HG02798 (cell line): ENCODE data around the gene UAP1L1.

Experiments
- ATAC-seq: cut with Tn5 transposase; IDR thresholded peaks from one replicate; pipeline ENCODE4 v1.9.1; 2021; ENCODE audit warnings: mild to moderate bottlenecking; ENCODE audit not compliant: unreplicated experiment, poor library complexity

UAP1L1 gene

DNA sequence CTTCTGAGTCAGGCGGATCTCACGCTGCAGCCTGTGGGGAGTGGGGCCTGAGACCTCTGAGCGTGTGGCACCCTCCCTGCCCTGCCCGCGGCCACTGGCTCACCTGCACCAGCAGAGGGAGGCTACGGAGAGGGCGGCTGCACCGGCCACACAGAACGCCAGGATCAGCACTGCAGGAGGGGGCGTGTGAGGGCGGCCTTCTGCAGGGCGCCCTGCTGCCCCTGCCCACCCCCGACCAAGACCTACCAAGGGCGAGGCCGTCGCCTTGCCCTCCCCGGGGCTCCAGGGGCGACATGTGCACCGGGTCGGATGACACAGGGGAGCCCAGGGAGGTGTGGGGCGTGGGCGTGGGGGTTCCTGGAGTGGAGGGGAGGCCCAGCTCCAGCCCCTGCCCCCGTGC, 36.7 kb upstream of the UAP1L1 start:
- ATAC-seq: no peak

DNA sequence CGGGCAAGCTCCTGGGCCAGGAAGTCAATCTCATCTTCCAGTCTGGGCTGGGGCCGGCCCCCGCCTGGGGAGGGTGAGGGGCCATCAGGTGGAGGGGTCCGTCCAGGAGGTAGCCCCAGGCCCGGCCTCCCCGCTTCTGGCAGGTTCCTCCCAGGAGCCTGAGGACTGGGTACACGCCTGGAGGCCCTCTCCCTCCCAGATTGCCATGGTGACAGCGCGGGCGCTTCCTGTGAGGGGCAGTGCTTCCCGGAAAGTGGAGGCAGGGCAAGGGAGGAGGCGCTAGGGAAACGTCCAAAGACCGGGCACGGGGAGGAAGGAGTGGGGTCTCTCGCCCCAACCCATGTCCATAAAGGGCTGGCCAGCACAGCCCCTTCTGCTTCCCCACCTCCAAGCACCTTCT, 36.2 kb upstream of the UAP1L1 start:
- no peak for ATAC-seq

DNA sequence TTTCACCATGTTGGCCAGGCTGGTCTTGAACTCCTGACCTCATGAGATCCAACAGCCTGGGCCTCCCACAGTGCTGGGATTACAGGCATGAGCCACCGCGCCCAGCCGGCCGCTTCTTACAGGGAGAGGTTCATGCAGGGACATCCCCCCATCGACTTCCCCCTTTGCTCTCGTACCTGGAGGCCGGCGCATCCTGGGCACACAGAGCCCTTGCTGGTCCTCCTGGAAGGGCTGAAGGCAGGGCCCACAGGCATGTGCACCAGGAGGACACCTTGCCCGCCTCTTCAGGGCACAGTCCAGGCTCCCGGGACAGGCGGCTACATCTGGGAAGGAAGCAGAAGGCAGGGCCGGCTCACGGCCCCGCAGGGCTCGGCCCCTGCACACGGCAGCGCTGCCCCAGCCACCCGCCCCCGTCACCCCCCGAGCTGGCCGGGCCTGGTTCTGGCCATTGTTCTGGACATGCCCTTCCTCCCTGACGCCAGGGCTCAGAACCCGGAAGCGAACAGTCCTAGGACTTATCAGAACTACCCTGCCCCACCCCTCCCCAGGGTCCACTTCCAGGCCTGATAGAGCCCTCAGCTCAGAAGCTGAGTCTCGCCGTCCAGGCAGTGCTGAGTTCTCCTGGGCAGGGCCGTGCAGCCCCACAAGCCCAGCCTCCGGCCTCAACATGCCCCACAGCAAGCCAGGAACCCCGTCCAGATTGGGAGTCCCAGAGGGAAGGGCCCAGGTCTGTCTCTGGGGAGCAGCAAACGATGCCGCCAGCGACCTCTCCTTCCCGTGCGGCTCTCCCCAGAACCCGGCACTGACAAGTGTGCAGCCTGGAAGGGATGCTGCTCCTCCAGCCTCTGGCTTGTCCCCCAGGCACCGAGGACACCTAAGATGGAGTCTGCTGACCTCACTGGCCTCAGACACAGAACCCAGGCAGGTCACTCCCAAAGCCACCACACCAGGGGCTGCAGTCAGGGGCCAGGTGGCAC, 34.3 kb upstream of the UAP1L1 start:
- no peak for ATAC-seq

DNA sequence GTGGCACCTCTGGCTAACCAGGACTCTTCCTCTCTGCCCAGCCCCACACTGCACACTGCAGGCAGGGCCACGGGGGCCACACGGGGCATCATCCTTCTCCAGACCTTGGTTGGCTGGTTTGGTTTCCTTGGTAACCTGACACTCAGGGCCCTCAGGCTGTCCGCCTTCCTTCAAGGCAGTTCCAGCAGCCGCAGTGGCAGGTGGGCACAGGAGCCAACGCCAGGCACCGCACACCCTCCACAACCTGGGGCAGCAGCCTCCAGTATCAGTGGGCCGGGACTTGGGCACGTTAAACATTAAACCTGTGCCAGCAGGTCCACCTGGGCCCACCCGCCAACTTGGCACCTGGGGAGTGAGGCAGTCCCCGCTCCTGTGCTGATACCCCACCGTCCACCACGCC, 33.3 kb upstream of the UAP1L1 start:
- no peak for ATAC-seq

DNA sequence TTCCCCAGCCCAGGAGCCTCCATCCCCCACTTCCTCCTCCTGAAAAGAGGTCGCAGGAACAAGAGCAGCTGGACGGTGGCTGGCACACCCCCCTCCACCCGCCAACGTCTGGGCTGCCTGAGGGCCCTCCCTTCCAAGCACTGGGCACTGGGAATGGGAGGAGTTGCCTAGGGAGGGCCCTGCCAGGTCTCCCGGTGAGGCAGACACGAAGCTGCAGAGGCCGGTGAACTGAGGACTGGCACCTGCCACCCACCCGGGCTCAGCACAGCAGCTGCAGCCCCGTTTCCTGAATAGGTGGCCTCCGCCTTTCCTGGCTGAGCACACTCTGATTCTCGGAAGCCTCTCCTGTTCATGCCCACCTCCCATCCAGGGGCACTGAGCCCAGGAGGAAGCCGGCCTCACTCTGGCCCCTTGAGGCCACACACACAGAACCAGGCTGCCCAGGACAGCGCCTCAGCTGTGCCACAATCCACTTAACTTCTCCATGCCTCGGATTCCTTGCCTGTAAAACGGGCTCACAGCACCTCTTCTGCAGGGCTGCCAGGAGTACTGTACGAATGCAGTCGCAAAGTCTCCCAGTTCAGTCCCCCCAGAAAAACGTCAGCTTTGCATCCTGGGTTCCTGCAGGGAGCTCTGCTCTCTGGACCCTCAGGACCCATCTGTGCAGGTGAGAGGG, 32.7 kb upstream of the UAP1L1 start:
- no peak for ATAC-seq

DNA sequence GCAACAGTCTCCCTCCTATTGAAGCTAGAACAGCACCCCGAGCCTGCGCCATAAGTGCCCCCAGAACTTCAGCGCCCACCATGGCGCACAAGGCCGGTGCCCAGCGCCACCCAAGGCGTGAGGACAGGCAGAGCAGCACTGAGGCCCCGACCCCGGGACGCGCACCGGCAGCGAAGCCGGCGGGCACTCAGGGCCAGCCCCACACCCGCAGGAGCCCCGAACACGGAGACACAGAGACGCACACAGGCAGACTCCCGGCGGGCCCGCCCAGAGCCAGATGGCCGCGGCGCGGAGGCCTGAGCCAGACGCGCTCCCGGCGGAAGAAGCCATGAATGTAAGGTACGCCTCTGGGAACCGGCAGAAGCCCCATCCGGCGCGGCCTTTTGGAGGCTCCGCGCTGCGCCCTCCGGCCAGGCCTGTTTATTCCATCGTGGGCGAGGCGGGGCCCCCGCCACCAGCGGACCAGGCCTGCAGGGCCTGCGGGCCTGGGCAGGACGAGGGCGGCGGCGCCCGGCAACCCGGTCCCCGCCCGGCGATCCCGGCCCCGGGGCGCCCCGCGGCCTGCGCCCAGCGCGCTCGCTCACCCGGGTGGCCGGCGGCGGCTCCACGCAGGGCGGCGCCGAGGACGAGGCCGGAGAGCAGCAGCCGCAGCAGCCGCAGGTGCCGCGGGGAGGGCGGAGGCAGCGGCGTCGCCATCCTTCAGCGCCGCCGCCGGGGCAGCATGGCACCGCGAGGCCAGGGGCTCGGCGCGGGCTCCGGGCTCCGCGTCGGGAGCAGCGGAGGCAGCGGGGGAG, 31.8 kb upstream of the UAP1L1 start:
- ATAC-seq: no peak

DNA sequence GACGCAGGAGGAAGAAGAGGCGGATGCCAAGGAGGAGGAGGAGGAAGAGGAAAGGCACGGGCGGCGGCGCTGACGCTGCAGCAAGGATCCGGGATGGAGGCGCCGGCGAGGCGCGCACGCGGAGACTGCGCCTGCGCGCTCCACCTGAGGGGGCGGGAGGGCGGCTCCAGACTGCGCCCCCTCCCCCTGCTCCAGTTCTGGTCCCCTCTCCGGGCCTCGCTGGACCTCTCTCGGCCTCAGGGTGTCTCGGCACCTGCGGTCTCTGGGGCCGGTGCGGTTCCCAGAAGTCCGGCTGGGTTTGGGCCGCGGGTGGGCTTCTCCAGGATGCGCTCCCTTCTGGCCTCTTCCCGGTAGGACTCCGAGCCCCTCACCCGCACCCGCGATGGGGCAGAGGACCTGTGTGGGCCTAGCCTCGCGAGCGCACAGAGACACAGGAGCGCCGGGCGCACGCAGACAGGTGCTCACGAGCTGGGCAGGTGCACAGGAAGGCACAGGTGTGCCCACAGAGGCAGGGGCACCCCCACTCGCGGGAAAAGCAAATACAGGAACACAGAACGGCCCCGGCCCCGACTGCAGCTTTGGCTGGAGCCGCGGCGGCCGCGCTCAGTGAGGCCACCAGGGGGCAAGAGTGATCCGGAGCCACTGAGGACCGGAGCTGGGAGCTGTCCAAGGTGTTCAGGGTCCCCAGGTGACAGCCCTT, 31.1 kb upstream of the UAP1L1 start, which contains the start of gene NPDC1:
NPDC1 (minus strand) TSS at position 90 of the 700 bp plus-strand sequence. CDS start 188 bp downstream, outside the sequence.
- peak; percentile 52 for ATAC-seq

DNA sequence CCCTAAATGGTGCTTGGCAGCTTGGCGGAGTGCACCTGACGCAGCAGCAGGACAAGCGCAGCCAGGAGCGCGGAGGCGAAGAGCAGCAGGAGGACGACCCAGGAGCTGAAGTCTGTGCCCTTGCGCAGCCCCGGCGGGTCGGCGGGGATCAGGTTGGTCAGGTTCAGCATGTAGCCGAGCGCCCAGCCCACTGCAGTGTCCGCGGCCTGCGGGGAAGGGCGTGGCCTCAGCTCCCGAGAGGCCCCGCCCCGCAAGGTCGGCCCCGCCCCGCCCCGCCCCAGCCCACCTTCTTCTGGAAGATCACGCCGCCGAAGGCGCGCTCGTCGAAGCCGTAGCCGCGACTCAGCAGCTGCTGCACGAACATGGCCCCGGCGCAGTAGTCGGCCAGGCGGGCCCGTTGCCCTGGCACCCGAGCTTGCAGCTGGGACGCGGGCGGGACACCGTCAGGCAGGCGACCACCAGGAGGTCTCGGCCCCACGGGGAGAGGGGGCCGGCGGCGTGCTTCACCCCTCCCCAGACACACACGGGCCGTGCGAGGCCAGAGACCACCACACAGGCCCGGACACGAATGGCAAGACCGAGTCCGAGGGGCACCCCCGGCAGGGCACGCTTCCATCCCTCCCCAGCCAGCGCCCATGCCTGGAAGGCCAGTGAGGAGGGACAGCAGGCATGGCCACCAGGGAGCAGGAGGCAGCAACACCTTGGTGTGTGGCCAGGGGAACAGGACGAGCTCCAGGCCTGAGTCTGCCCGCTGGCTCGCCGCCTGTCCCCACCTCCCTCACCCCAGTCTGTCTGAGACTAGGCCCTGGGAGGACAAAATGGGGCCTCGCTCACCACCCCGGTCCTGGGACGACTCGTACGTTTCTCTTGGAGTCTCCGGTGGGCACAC, 28.4 kb upstream of the UAP1L1 start:
- ATAC-seq: no peak

DNA sequence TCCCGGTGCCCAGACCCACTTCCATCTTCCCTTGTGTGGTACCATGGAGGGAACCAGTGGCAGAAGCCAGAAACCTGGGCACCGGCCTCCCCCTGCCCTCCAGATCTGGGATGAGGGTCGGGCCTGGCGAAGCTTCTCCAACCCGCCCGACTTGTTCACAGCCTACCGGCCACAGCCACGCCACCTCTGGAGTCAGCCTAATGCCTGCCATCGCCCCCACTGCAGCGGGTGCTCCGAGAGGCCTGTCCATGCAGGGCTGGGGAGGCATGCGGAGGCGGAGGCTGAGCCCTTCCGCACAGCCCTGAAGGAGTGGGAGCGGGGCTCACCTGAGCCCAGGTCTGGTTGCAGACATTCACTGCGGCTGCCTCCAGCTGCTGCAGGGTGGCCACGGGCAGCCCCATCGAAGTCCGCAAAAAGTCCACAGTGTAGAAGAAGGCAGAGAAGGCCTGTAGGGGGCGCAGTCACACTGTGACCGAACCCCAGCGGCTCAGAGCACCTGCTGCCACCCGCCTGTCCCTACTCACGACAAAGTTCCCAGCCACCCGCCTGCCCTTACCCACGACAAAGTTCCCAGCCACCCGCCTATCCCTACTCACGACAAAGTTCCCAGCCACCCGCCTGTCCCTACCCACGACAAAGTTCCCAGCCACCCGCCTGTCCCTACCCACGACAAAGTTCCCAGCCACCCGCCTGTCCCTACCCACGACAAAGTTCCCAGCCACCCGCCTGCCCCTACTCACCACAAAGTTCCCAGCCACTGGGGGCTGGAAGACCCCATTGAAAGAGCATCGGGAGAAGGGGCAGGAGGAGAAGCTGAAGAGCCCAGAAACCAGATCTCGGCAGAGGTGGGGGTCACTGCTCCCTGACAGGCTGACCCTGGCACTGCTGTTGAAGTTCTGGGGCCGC, 27.5 kb upstream of the UAP1L1 start:
- ATAC-seq: no peak

DNA sequence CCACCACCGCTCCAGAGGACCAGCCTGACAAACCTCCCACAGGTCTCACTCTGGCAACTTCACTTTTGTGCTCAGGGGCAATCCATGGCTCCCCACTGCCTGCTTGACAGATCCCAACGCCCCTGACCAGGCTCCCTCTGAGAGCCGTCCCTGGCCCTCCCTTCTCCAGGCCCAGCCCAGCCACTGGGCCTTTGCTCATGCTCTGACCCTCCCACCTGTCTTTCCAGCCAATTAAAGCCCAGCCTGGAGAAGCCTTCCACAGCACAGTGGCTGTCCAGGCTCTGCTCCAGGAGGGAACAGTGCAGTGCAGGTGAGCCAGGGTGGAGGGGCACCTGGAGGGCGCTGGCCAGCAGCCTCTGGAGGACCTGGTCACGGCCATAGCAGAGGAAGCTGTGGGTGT, 26.7 kb upstream of the UAP1L1 start:
- no peak for ATAC-seq

DNA sequence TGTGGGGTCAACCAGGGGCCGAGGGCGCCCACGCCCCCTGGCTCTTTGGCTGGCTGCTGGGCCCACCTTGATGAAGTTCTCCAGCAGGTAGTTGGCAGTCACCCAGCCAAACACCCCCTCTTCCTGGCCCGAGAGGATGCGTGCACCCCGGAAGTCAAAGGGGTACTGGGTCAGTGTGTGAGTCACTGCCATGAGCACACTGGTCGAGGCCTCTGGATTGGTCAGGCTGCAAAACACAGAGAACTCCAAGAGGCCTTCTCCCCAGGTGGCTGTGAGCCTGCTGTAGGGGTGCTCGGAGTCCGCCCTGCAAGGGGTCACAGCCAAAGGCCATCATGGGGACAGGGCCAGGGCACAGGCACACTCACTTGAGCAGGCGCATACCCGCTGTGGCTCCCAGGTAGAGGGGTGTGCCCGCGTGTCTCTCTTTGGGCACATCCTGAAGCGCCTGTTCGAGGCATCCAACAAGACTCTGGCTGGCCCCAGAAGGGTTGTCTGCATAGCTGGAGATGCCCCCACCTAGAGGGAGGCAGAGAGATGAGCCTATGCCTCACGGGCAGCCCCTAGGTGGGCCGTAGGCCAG, 26.1 kb upstream of the UAP1L1 start:
- no peak for ATAC-seq

DNA sequence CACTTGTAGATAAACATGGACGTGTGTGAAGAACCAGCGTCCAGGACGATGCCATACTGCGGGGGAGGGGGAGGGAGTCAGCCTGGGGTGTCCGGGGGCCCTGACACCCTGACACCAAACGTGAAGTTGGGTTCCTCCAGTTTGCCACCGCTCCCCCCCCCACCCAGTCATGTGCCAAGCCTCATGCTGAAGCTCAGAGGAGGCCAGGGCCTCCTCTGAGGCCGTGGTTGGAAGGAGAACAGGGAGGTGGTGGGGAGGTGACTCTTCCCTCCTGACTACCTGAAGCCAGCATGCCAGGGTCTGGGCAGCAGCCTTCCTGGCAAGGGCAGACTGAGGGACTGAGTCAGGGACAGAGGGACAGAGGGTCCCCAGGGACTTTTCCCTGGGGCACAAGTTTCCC, 25.0 kb upstream of the UAP1L1 start:
- no peak for ATAC-seq

DNA sequence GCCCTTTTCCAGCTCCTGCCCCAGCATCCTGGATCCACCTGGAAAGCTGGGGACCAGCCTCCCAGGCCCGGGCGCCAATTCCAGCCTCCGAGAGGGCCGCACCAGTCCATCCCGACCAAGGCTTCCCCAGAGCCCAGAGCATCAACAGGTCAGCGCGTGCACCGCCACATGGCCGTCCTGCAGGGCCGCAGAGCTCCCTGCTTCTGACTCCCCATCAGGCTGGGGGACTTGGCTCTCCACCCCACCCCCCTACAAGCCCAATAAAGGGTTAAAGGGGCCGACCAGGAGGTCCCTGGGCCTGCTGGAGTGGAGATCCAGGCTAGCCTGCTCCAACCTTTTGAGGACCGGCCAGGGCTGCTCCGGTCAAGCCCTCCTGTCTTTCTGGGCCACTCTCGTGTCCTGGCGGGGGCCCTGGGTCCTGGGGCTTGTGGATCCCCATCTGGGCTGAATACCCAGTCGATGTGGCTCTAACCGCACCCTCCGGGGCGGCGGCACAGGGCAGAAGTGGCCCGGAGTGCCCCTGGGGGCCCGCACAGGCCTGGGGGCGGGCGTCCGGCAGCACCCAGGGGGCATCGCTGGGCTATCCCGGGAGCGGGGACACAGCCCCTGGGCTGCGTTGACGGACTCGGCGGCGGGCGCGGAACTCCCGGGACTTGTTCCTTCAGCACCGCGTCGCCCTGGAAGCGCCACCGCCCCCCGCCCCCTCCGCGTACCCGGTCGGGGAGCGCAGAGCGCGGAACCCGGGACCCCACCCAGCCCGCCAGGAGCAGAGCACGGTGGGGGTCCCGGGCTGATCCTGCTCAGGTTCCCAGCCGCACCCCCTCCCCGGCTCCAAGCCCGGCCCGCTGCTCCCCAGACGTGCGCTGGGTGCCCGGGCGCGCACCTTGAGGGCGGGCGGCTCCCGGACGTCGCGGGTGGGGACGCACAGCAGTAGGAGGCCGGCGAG, 24.0 kb upstream of the UAP1L1 start:
- no peak for ATAC-seq

DNA sequence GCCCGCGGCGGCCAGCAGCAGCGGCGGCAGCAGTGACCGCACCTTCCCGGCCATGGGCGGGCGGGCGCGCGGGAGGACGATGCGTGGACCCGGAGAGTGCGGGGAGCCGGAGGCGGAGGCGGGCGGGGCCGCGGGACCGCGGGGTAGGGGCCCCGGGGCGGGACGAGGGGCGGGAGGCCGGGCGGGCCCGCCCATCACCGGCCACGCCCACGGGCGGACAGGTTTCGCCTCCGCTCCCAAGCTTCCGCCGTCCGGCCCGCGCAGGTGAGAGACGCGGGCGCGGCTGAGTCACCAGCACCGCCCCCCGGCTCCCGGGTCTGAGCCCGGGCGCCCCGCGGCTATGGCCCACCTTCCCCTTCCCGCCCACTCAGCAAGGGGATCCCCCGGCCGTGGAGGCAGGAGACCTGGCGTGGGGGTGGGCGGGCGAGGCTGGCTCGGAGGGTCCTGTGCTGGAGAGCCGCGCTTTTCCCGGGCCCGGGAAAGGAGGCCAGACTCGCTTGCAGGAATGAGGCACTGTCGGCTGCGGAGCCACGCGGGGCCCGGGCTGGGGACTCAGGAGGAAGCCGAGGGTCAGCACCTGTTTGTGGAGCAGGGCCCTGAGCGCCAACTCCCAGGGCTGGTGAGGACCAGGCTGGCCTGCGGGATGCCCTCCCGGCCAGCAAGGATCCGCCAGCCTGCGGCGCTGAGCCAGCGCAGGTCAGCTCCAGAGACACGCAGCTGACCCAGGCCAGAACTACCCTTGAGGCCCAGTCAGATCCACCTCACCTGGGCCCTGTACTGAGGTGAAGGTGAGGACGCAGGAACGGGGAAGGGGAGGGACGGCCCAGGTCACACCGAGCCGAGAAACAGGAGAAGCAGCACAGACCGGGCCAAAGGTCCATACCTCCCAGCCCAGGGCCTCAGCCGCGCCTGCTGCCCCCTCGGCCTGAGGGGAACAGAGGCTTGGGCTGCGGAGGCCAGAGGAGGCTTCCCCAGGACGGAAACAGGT, 23.1 kb upstream of the UAP1L1 start, which contains the start of gene ENTPD2:
ENTPD2 (minus strand) TSS at position 118 of the 988 bp plus-strand sequence; CDS start at position 54, 64 bp downstream.
- no peak for ATAC-seq

DNA sequence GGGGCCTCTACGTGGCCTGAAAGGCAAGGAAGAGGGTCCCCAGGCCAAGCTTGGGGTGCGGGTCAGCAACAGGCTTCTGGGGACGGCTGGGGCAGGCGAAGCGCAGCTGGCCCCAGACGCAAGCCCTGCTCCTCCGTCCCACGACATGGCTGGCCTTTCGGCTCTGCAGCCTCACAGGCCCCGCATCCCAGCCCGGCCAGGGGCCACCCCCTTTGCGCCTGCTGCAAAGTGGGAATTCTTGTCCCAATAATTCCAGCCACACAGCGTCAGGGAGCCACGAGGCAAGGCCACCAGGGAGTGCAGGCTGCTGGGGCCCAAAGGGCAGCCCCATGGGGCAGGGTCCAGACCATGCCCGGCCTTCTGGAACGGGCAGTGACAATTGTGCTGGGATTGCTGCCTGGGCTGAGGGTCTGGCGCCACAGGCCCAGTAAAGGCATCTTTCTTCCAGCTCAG, 22.4 kb upstream of the UAP1L1 start:
- no peak for ATAC-seq
